ENCODE measurements around the gene SPARC. TPM values are rescaled to one million over a fixed set of nuclear protein-coding genes. Genes with fewer than 3 reads are reported as not detected.

Gene SPARC
- total RNA-seq, 2 donors from 2014 or later, result 1,654 to 1,851 TPM

DNA sequence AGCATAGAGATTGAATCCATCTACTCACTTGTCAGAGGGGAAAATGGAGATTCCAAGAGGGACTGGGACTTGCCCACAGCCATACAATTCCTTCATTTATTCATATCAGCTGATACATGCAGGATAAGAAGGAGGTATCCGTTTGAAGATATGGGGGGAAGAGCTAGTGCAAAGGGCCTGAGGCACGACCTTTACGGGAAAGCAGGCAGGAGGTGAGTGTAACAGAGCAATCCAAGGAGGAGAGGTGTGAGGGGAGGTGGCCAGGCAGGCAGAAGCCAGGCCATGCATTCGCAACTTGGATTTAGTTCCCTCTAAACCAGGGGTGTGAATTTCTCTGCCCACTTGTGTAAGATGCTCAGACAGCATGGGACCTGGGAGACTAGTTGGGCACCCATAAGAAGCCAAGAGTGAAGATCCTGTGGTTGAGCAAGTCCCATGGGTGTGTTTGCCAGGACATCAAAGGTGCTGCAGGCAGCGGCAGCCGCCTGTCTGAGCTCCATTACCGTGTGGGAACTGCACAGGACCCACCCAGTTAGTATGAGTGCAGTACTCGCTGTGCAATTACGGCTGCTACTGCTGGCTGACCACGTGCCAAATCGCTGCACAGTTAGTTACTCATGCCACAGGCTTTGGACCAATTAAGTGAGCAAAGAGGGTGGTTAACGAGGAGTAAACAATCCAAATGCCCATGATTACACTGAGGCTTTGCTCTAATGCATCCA lies 64.2 kb downstream of the SPARC start:
- no peaks in the 10 kb centered on the region for H3K9me3 ChIP-seq
- no peaks in the 10 kb centered on the region for H3K36me3 ChIP-seq
- H3K27me3 ChIP-seq (replicated peaks; ENCODE audit: insufficient read depth), result no peaks in the 10 kb centered on the region
- TF ChIP-seq, protein P1, sequence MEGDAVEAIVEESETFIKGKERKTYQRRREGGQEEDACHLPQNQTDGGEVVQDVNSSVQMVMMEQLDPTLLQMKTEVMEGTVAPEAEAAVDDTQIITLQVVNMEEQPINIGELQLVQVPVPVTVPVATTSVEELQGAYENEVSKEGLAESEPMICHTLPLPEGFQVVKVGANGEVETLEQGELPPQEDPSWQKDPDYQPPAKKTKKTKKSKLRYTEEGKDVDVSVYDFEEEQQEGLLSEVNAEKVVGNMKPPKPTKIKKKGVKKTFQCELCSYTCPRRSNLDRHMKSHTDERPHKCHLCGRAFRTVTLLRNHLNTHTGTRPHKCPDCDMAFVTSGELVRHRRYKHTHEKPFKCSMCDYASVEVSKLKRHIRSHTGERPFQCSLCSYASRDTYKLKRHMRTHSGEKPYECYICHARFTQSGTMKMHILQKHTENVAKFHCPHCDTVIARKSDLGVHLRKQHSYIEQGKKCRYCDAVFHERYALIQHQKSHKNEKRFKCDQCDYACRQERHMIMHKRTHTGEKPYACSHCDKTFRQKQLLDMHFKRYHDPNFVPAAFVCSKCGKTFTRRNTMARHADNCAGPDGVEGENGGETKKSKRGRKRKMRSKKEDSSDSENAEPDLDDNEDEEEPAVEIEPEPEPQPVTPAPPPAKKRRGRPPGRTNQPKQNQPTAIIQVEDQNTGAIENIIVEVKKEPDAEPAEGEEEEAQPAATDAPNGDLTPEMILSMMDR (IDR thresholded peaks at IDR 0.05), result no peak
- no peak overlapping the region for H3K27ac ChIP-seq
- ATAC-seq (ENCODE audit: insufficient number of reproducible peaks, low FRiP score, low read depth), result no peak
- DNase-seq (ENCODE audit: low spot score), result no peak
- H3K4me1 ChIP-seq (ENCODE audit: control insufficient read depth in 1 of 2, low read depth in 2 of 2), result no peaks in the 10 kb centered on the region
- no peak overlapping the region for H3K4me3 ChIP-seq

DNA sequence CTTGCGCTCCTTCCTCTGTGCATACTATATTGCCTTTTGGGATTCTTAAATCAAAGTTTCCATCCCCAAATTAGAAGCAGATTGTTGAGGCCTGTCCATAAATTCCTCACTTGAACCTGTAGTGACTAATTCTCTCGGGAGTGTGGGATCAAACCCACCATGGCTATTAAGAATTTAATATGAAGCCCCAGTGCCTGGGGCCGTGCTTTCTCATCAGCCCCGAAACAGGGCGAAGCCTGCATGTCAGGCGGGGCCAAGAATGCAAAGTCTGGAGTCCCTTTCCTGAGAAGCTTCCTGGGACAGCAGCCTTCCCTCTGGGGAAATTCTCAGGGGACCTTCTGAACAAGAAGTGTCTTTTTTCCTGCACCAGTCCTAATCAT lies 66.3 kb downstream of the SPARC start:
- Histone ChIP-seq H3K4me1 (ENCODE audit: control insufficient read depth in 1 of 2, low read depth in 2 of 2) (no peaks in the 10 kb centered on the region), H3K27ac (no peak overlapping the region), H3K4me3 (no peak overlapping the region), H3K36me3 (no peaks in the 10 kb centered on the region), H3K27me3 (replicated peaks; ENCODE audit: insufficient read depth) (no peaks in the 10 kb centered on the region), H3K9me3 (no peaks in the 10 kb centered on the region)
- TF ChIP-seq, protein P1 (IDR thresholded peaks at IDR 0.05), result no peak
- ATAC-seq (ENCODE audit: insufficient number of reproducible peaks, low FRiP score, low read depth) (no peak), DNase-seq (ENCODE audit: low spot score) (no peak)

DNA sequence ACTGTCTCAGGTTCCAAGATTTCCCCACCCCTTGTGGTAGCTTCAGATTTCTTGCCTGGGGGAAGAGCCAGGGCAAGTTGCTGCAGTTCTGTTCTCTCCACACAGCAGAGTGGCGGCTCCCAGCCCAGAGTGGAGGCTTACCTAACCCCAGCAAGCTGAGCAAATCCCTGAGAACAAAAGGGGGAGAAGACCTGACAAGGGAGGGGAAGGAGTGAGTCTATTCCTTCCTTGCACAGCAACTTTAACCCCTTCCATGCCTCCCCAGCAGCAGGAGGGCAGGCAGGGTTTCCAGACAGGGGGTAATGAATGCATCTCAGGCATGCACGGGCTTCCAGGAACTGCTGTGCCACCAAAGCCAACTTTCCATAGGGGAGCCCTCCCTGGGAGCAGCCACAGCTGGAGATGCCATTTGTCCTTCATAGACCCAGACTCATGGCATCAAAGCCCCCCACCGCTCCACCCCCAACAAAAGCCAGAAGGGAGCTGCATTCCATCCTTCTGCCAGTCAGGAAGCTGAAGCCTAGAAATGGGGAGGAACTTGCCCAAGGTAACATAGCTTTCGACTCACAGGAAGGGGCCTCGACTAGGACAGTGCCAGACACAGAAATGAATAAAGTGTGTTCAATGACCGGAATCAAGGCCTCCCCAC lies 66.8 kb downstream of the SPARC start:
- Histone ChIP-seq H3K4me3 (no peak overlapping the region), H3K4me1 (ENCODE audit: control insufficient read depth in 1 of 2, low read depth in 2 of 2) (no peaks in the 10 kb centered on the region), H3K27ac (no peak overlapping the region), H3K36me3 (no peaks in the 10 kb centered on the region), H3K9me3 (no peaks in the 10 kb centered on the region), H3K27me3 (replicated peaks; ENCODE audit: insufficient read depth) (no peaks in the 10 kb centered on the region)
- ATAC-seq (ENCODE audit: insufficient number of reproducible peaks, low FRiP score, low read depth) (no peak), DNase-seq (ENCODE audit: low spot score) (no peak)
- TF ChIP-seq, protein P1 (IDR thresholded peaks at IDR 0.05), result no peak

DNA sequence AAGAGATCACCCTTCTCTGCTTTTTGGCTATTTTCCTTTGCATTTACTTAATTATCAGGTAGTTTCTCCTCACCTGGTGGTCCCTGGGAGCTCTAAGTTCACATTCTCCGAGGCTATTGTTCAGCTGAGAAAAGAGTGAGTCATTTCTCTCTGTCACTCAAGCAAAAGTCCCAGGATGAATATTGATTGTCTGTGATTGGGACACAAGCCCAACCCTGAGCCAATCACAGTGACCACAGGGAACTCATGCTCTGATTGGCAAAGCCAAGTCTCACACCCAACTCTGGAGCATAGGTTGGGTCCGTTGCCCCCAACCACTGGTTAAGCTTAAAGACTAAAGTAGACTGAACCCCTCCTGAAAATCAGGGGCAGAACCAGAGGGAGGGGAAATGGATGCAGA lies 67.8 kb downstream of the SPARC start:
- H3K4me3 ChIP-seq, result no peak overlapping the region
- ATAC-seq (ENCODE audit: insufficient number of reproducible peaks, low FRiP score, low read depth), result no peak
- TF ChIP-seq, protein P1 (IDR thresholded peaks at IDR 0.05), result no peak
- H3K9me3 ChIP-seq, result no peaks in the 10 kb centered on the region
- no peak overlapping the region for H3K27ac ChIP-seq
- no peaks in the 10 kb centered on the region for H3K27me3 ChIP-seq (replicated peaks; ENCODE audit: insufficient read depth)
- no peak for DNase-seq (ENCODE audit: low spot score)
- H3K4me1 ChIP-seq (ENCODE audit: control insufficient read depth in 1 of 2, low read depth in 2 of 2), result no peaks in the 10 kb centered on the region
- no peaks in the 10 kb centered on the region for H3K36me3 ChIP-seq

DNA sequence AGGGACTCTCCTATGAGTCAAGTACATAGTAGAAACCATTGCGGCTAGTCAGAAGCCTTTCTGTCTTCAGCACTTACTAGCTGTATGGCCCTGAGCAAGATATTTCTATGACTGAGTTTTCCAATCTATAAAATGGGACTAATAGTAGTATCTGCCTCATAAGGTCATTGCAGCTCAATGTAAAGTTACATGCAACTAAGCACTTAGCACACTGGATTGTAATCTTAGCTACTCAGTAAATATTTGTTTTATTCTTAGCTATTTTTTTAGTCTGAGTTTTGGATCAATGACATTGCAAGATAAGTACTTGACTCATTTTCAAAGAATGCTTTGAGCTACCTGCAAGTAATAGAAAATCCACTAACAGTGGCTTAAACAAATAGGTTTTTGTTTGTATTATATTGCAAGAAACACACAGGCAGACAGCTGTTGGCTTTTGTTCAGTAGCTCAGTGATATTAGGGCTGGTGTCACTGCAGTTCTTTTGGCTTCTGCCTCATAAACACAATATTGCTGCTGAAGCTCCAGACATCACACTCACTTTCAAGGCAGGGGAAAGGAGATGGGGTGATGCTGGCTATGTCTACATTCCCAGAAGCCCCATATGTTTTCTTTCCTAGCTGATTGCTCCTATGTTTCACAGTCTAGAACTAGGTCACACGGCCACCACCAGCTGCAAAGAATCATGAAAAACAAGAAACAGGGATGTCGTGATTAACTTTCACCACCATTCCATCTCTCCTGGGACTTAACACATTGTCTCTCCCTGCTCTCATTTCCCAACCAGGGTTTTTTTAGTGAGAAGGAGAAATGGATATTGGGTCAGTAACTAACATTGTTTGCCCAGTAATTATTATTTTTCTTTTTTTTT lies 68.6 kb downstream of the SPARC start:
- H3K27ac ChIP-seq, result no peak overlapping the region
- DNase-seq (ENCODE audit: low spot score), result no peak

More for the DNA sequence above, 68.6 kb downstream of the SPARC start:
- ATAC-seq (ENCODE audit: insufficient number of reproducible peaks, low FRiP score, low read depth), result no peak
- Histone ChIP-seq H3K4me3 (no peak overlapping the region), H3K27me3 (replicated peaks; ENCODE audit: insufficient read depth) (no peaks in the 10 kb centered on the region), H3K36me3 (no peaks in the 10 kb centered on the region), H3K4me1 (ENCODE audit: control insufficient read depth in 1 of 2, low read depth in 2 of 2) (no peaks in the 10 kb centered on the region), H3K9me3 (no peaks in the 10 kb centered on the region)
- TF ChIP-seq, protein P1 (IDR thresholded peaks at IDR 0.05), result no peak

All from thoracic aorta (tissue), 2 donors.